Bladder microvascular endothelial cell (primary cell): ENCODE measurements around the gene ELK4. TPM values are rescaled to one million over a fixed set of nuclear protein-coding genes. Genes with fewer than 3 reads are reported as not detected.

Source experiments
- total RNA-seq: library from RNA; depleted of rRNA; stranded (reverse); fragments of >200 nt; gene quantifications from 2 replicates; pipeline ENCODE4 v1.2.3, GENCODE V29; 2014

Gene ELK4, protein sequence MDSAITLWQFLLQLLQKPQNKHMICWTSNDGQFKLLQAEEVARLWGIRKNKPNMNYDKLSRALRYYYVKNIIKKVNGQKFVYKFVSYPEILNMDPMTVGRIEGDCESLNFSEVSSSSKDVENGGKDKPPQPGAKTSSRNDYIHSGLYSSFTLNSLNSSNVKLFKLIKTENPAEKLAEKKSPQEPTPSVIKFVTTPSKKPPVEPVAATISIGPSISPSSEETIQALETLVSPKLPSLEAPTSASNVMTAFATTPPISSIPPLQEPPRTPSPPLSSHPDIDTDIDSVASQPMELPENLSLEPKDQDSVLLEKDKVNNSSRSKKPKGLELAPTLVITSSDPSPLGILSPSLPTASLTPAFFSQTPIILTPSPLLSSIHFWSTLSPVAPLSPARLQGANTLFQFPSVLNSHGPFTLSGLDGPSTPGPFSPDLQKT
- total RNA-seq: 14.6 and 39.6 TPM in 2 replicates

DNA sequence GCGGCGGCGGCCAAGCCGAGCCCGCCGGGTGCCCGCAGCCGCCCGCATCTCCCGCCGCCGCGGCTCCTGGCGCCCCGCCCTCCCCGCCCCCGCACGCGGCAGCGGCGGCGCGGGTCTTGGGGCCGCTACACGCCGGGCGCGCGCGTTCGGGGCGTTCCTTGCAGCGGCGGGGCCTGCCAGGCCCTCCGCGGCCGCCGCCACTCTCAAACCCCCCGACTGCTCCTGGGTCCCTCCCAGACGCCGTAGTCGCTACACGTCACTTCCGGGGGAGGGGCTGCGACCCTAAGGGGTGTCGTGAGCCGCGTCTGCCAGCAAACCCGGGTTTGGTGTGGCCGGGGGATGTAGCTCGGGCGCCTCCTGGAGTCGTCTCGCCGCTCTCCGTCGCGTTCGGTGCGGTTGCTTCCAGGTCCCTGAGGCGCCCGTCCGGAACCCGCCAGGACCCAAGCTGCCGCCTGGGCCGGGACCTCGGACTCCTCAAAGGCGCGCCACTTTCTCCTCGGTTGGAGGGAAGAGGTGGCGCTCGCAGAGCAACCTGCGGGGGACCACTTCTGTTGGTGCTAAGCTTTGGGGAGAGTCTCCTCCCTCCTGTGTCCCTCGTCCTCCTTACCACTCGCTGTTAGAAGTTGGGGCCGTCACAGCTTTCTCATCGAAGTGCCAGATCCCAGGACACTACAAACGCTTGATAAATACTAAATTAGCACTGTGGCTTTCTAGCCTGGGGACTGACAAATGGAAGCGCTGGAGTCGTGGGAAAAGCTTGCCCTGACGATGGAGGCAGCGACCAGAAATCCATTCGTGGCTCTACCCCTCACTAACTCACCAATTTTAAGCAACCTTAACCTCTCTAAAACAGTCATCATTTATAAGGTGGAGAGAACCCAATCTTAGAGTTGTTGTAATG is at the start of gene ELK4:
ELK4 (minus strand) TSS at position 244 of the 901 bp plus-strand sequence. CDS start 8,129 bp downstream, outside the sequence.

DNA sequence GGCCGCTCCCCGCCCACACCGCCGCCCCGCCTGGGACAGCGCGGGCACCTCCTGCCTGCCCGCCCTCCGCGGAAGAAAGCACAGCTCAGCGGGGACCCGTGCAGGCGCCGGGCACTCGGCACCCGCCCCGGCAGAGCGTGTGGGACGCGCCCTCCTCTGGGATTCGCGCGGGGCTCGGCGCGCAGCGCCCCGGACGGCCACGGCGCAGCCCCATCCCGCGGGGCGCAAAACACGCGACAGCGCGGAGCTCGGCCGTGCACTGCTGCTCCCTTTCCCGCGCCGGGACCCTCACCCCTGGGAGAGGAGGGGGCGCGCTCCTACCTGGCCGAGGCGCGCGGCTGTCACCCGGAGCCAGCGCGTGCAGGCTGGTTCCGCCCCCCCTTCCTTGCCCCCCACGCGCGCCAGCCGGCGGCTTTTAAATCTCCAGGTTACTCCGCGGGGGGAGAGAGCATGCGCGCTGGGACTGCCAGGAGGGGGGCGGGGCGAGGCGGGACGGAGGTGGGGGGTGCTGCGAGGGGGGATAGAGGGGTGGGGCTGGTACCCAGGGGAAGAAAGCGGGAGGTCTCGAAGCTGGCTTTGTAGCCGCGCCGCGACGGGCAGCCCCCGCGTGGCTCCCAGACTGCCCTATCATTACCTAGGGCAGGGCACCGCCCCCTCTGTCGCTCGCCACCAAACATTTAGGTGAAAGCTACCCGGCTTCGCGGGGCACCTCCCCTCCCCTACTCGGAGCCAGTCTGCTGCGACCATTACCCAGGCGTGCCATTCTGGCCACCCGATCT is 48.5 kb upstream of the ELK4 start, which contains the start of gene SLC45A3:
SLC45A3 (minus strand) TSS at position 437 of the 779 bp plus-strand sequence. CDS start 15,853 bp downstream, outside the sequence.

Other genes starting within 250 kb of the ELK4 start
- 0.32 TPM in 1 of 2 replicates, not detected in the other for gene LEMD1, start 210.0 kb downstream of the ELK4 start, total RNA-seq
- gene BLACAT1, start 176.0 kb downstream of the ELK4 start, total RNA-seq: not detected in 2 replicates
- gene CDK18, start 127.3 kb downstream of the ELK4 start, total RNA-seq: 0.16 and 0.31 TPM in 2 replicates
- 3.6 and 15.1 TPM in 2 replicates for gene SLC45A3, start 48.5 kb upstream of the ELK4 start, total RNA-seq
- 89.7 and 103 TPM in 2 replicates for gene NUCKS1, start 118.2 kb upstream of the ELK4 start, total RNA-seq
- gene RAB29, start 143.5 kb upstream of the ELK4 start, total RNA-seq: 17.2 and 27.7 TPM in 2 replicates
- 5.2 and 26.4 TPM in 2 replicates for gene SLC41A1, start 181.2 kb upstream of the ELK4 start, total RNA-seq
- gene PM20D1, start 218.1 kb upstream of the ELK4 start, total RNA-seq: 0.06 TPM in 1 of 2 replicates, not detected in the other